GM19025 (cell line): ENCODE data around the gene AFTPH.

Source experiments
- ATAC-seq: cut with Tn5 transposase; IDR thresholded peaks from one replicate; pipeline ENCODE4 v1.9.1; 2021; ENCODE audit warnings: mild to moderate bottlenecking, low read depth, moderate library complexity; ENCODE audit not compliant: unreplicated experiment

AFTPH gene

DNA sequence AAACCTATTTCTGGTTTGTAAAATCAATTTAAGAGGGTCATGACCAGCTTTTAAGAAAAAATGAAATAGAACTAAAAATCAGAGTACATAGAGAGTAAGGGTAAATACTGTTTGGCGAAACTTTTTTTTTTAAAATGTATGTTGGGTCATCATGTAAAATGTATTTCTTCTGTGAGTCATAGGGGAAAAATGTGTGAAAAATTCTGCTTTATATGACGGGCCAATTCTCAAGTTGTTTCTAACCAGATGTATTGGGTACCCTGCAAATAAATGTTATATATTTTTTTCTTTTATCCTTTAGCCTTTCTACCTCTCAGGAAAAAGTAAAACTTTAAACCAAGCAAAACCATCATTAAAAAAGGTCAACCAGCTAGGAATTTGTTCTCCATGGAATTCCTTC, 13.9 kb downstream of the AFTPH start:
- ATAC-seq, result no peak

DNA sequence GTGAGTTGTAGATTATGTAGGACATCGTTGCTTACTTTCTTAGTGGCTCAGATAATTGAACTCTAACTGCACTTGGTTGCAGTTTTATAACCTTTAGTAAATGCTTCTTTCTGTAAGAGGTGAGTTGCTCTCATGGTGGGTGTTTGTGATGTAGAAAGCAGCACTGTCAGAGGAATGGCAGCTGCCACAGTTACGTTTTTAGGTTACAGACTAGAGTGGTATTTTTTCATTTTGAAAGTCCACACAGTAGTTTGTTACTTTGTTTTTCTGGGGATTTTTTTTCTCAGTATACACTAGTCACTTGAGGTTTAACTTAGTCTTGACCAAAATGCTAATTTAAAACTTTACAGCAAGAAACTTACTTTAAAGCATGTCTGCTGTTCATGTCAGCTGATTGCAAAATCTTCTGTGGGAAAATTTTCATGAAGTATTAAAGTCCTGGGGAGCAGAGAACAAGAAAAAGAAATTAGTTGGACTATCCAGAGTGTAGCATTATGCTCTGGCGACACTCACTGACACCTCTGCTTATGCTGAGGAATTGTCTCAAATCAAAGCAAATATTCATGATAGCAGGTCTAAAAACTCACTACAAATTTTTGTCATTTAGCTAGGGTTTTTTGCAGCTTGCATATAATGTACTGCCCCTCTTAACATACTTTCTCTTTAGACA, 14.8 kb downstream of the AFTPH start:
- peak; percentile 57 for ATAC-seq

DNA sequence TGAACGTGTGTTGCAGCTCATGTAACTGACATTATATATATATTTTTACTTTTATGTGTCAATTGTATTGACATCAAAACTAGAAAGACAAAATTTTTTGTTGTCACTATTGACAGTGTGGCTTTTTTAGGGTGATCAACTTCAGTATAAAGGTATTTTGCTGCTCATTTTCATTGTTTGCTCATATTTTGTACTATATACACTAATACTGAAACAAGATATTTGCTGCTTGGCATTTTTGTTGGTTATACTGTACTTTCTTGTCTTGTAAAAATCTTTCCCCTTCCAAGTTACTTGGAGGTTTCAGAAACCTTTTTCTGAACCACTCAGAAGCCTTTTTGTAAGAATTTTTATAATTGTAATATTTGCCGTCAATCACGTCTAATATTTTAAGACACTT, 16.5 kb downstream of the AFTPH start:
- no peak for ATAC-seq

DNA sequence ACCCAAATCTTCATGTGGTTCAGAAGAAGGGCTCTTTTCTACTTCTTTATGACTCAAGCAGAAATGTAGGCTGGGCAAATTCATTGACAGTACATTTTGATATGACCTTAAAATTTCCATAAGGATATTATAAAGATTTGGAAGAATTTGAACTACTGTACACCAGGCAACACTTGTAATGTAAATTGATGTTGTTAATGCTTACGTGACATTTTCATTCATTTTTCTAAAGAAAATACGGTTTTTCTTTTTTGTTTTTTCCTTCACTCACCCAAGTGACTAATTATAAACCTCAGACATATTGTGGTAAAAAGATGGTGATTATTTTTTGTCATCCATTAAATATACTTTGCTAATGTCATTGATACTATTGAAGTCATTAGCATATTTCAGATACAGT, 17.4 kb downstream of the AFTPH start:
- no peak for ATAC-seq

DNA sequence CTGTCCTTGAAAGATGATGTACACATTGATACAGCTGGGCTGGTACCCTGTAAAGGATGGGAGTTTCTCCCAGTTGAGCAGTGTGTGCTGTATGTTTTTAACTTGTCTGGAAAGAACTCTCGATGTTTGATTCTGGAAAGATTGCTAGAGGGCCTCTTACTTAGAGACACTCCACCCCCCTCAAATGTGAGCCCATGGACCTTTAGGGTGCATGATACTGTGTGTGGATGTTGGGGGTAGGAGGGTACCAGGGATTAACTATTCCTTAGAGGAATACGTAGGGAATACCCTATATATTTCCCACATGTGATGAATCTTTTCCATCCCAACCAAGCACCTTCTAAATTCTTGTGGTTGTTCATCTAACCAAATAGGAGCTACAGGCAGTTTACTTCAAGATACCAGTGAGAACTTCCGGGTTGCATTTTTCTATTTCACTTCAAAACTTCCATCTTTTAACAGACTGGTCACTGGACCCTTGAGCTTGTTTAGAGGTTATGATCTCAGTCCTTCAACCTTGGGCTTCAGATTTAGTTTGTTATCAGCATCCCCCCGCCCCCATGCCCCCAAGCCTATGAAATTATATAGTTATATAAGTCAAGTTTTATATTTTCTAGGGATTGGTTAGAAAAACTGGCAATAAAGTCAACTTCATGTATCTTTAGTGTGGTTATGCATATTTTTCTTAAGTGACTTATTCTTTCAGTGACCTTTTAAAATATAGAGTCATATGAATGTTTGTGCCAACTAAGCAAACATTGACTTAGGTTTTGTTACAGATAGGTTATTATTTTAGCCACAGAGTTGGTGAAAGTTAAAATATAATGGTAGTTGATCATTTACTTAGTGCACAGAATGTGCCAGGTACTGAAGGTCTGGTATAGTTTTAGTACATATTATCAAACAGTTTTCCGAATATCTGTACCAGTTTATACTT, 18.2 kb downstream of the AFTPH start:
- no peak for ATAC-seq

DNA sequence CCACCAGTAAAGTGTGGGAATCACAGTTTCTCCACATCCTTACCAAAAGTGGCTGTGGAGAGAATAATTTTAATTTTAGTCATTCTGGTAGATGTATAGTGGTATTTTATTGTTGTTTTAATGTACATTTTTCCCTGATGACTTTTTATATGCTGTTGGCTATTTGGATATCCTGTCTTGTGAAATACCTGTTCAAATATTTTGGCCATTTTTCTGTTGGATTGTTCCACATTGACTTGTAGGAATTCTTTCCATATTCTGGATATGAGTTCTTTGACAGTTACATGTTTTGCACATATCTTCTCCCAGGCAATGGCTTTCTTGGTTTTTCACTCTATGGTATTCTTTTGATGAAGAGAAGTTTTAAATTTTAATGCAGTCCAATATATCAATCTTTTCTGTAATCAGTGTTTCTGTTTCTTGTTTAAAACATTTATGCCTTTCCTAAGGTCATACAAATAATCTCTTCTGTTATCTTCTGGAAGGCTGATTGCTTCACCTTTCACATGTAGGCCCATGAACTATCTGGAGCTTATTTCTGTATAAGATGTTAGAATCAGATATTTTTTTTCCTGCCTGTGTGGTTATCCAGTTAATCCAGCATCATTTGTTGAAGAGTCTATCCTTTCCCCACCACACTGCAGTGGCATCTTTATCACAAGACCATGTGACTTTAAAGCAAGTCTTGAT, 19.0 kb downstream of the AFTPH start:
- no peak for ATAC-seq

DNA sequence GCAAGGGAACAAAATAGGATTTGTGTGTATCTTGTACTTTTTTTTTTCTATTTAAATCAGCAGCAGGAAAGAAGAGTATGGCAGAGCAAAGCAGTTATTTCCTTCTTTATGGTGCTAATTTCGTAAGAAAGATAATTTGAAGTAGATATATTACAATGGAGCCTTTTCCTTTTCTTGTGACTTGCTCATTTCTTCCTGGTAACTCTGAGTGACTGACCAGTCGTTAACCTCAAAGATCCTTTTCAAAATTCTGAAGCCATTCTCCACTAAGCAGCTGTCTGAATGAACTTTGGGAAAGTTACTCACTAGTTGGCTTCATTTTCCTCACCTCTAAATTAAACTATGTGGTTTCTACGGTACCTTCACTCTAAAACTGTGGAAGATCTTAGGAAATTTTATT, 24.6 kb downstream of the AFTPH start:
- no peak for ATAC-seq

DNA sequence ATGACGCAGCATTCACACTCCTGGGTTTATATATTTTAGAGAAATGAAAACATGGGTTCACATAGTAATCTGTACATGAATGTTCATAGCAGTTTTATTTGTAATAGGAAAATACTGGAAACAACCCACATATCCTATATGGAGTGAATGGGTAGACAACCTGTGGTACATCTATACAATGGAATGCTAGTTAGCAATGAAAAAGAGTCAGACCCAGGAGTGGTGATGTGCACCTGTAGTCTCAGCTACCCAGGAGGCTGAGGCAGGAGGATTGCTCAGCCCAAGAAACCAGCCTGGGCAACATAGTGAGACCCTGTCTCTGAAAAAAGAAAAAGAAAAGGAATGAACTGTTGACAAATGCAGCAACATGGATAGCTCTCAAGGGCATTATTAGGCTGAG, 25.9 kb downstream of the AFTPH start:
- no peak for ATAC-seq

DNA sequence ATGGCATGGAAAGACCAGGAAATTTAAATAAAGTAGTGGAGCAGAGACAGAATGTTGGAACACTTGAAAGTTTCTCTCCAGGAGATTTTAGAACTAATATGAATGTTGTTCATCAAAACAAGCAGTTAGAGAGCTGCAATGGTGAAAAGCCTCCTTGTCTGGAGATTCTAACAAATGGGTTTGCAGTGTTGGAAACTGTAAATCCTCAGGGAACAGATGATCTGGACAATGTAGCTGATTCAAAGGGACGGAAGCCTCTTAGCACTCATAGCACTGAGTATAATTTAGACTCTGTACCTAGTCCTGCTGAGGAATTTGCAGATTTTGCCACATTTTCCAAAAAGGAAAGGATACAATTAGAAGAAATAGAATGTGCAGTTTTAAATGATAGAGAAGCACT, 27.7 kb downstream of the AFTPH start:
- ATAC-seq, result no peak

DNA sequence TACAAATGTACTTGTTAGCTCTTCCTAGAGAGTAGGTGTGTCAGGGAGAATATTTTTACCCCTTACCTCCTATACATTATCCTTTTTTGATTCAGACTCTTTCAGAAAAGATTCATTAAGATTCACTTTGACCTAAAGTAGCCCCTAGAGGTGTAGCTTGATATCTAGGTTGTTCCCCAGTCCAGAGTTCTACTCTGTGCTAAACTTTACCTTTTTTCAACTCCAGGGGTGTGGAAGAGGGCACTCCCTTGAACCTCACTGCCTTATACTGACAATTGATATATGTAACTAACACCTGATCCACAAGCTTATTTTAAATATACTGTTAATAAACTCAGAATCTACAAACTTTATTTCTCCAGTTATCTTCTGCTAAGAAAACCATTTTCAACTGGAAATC, 30.0 kb downstream of the AFTPH start:
- ATAC-seq, result no peak

DNA sequence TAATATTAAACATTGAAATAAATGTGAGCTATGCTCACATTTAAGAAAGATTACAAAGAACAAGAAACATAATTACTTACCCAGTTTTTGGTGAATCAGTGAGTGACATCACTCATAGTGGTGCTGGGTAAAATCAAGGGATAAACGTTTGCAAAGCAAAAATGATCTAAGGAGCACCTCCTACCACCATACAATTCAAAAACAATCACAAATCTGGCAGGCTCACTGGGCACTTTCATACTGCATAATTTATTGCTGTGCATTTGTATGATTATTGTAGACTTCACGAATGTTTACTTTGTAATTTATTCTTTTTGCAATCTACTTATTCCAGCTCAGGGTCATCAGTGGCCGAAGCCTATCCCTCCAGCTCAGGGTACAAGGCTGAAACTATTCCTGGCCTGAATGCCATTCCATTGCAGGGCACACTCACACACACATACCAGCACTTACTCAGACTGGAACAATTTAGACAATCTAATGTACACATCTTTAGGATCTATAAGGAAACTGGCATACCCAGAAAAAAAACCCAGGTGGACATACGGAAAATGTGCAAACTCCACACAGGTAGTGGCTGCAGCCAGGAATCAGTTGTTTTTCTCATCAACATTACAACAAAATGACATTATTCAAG, 34.4 kb downstream of the AFTPH start:
- no peak for ATAC-seq

DNA sequence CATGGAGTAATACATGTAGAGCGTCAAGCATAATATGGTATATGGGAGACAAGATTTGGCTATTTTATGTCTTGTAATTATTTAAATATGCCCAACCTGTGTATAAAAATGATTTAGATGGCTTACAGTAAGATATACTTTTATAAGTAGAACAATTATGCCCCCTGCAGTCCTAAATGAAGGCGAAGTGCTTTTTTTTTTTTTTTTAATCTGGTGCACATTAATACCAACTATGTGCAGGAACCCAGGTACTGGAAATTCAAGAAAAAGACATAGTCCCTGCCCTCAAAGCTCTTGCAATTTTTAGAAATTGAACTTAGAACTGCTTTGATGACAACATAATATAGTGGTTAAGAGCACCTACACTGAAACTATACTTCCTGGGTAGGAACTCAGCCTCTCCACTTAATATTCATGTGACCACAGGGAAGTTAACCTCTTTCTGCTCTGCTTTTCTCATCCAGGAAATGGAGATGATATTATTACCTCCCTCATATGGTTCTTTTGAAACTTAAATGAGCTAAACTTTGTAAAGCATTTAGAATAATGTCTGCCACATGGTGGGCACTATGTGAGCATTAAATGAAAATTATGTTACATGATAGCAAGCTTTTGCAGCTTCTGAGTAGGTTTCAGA, 38.1 kb downstream of the AFTPH start:
- no peak for ATAC-seq

DNA sequence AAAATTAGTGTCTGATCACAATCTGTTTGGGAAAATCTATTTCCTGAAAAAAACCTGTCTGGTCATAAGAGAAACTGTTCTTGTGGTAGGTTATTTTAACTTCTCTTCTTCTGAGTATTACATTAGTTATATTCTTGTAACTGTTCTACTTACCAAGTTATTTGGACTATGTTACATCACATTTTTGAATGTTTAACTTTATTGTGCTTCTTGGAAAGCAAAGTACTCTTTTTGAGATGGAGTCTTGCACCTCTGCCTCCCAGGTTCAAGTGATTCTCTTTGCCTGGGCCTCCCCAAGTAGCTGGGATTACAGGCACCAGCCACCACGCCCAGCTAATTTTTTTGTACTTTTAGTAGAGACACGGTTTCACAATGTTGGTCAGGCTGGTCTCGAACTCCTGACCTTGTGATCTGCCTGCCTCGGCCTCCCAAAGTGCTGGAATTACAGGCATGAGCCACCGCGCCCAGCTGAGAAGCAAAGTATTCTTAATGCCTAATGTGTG, 39.4 kb downstream of the AFTPH start:
- no peak for ATAC-seq

DNA sequence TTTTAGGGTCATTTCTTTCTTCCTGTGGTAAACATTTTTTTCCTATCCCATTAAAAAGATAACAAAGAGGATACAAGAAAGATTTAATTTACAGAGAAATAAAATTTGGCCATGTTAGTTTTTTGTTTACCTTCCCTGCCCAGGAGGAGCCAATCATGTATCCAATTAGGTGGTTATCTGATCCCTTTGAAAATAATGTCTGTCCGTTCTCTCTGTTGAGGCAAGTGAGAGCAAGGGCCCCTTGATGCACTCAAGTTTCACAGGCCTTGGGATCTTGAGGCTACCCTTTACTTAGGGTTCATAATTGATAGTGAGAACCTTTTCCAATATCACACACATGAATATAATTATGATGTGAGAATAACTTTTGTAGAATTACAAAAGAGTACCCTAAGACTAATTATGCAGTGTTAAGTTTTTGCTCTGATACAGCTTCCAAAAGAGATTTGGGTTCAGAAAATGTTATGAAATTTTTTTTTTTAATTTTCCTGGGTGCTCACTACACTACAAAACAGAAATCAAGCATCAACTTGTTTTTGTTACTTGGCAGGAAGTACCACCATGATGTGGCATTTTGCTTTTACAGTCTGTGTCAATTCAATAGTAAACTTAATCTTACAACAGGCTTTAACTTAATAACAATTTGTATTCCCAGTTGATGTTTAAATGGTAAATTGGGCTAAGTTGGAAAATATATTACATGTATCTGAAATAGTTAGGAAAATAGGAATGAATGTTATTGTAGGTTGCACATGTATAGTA, 42.0 kb downstream of the AFTPH start:
- ATAC-seq, result no peak

DNA sequence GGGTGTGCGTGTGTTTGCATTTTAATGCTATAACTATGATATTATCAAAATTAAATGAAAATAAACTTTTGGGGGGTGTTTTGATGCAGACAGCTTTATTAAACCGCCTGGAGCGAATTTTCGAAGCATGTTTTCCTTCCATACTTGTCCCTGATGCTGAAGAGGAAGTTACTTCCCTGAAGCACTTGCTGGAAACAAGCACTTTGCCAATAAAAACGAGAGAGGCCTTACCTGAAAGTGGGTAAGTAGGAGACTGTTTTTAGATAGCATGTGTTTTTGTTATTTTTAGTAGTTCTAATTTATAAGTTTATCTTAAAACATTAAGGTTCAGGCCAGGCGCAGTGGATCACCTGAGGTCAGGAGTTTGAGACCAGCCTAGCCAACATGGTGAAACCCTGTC, 43.3 kb downstream of the AFTPH start:
- ATAC-seq, result no peak

DNA sequence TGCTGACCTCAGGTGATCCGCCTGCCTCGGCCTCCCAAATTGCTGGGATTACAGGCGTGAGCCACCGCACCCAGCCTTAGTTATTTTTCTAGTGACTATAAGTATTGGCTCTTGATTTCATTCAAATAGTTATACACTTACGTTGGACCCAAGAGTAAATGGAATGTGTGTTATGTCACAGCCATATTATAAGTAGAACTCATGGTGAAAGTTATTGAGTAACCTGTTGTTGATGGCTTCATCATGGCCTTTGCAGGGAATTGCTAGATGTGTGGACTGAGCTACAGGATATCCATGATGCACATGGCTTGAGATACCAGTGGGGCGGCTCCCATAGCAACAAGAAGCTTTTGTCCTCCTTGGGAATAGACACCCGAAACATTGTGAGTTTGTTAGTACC, 44.7 kb downstream of the AFTPH start:
- no peak for ATAC-seq

DNA sequence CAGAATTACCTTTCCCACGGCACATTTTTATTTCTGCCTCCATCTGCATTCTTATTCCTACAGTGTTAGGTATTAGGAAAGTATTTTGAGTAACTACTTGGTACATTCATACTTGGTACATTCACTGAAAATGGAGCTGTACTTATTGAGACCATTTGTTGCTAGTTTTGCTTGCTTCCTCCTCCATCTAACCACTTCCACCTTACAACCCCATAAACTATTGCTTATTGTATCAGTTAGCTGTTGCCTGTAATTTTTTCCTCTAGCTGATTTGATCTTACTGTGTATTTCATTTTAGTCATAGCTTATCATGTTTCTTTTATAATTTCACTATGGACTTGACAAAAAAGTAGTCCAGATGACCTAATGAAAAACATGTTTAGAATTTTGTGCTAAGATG, 50.7 kb downstream of the AFTPH start:
- ATAC-seq, result no peak

DNA sequence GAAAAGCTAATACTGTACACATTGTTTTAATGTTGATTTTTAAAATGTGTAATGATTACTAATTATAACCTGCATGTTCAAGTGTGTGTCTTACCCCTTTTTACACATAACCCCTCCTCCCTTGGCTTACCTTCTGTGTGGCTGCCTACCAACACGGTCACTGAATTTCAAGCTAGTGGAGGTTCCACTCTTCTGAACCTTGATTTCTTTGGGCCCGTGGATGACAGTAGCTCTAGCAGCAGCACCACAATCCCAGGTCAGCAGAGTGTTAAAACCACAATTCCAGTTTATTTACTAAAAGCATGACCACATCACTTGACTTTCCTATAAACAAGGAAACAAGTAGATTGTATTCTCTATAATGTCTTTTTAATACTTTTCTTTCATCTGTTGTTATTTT, 56.9 kb downstream of the AFTPH start:
- ATAC-seq, result no peak

DNA sequence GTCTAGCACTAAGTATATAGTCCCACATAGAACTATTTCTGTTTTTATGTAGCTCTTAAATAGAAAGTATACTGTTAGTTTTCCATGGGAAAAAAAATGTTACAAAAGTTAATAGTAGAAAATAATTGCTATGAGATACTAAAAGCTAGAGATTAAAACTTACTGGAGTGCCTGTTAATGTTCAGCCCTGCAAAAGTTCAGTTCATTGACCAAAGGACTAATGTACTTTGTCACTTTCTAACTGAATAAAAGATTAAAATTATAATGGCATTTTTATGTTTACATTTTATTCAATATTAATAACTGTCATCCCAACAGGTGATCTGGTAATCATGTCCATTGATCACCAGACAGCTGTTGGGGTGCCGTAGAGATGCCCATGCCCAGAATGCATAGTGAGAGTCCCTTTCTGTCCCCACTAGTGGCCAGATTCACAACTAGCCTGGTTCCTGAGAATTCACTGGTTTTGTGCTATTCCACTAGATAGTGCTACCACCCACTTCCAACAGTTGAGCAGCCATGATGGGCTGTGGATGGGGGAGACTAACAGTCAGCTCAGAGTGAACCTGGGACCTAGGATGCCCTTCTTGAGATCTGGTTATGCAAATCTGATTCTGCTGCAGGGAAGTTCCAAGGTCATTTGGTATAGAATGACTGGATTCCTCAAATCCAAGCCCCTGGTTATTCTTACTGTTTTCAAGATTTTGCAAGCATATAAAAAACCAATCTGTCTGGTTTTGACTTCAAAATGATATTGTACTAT, 57.8 kb downstream of the AFTPH start:
- peak; percentile 24 for ATAC-seq
